HG02623 (cell line): Measurements from ENCODE around the gene NT5C.
A peak's percentile ranks its signal among the peaks of the same experiment; 100 is the strongest.
"Not testable (repeated sequence)": the region's sequence is repeated elsewhere in the genome, so short reads cannot be mapped to it uniquely, and the experiment has no call there.

Experiments used
- ATAC-seq: cut with Tn5 transposase; IDR thresholded peaks from one replicate; pipeline ENCODE4 v1.9.1; 2021; ENCODE audit warnings: moderate library complexity; ENCODE audit not compliant: unreplicated experiment

Gene NT5C

GRCh38 chr17:75131278-75132017, at the start of gene NT5C:
Gene NT5C, minus strand, starts transcription at chr17:75131742. Its CDS starts 35 bp downstream, at chr17:75131707.
- peak; percentile 82 for ATAC-seq

GRCh38 chr17:75181110-75181509, 49.6 kb upstream of the NT5C start:
- ATAC-seq = no peak

- no peak for ATAC-seq
These were observed 46.9 kb upstream of the NT5C start for GRCh38 chr17:75178453-75178852.

GRCh38 chr17:75176625-75177024, 45.1 kb upstream of the NT5C start:
- ATAC-seq = no peak

GRCh38 chr17:75174996-75175395, 43.5 kb upstream of the NT5C start:
- ATAC-seq = no peak

GRCh38 chr17:75173526-75173925, 42.0 kb upstream of the NT5C start:
- no peak for ATAC-seq

GRCh38 chr17:75168998-75169397, 37.5 kb upstream of the NT5C start:
- ATAC-seq = no peak

GRCh38 chr17:75164606-75165005, 33.1 kb upstream of the NT5C start:
- ATAC-seq = not testable (repeated sequence)

- ATAC-seq = no peak
These were observed 31.5 kb upstream of the NT5C start for GRCh38 chr17:75163074-75163473.

GRCh38 chr17:75160211-75160610, 28.7 kb upstream of the NT5C start:
- no peak for ATAC-seq

GRCh38 chr17:75159196-75160031, 27.9 kb upstream of the NT5C start:
- ATAC-seq = no peak

- ATAC-seq = not testable (repeated sequence)
These were observed 26.9 kb upstream of the NT5C start for GRCh38 chr17:75158480-75158879.

- ATAC-seq = no peak
These were observed 23.7 kb upstream of the NT5C start for GRCh38 chr17:75155191-75155601.

- peak; percentile 92 for ATAC-seq
These were observed 22.9 kb upstream of the NT5C start, which contains the start of gene JPT1 for GRCh38 chr17:75154195-75155106. Gene JPT1, minus strand, starts transcription at chr17:75154512. Its CDS starts 115 bp downstream, at chr17:75154397.

- peak; percentile 12 for ATAC-seq
These were observed 22.2 kb upstream of the NT5C start for GRCh38 chr17:75153780-75154194.

GRCh38 chr17:75152922-75153779, 21.6 kb upstream of the NT5C start:
- no peak for ATAC-seq

- no peak for ATAC-seq
These were observed 21.0 kb upstream of the NT5C start for GRCh38 chr17:75152523-75152921.

GRCh38 chr17:75151930-75152329, 20.4 kb upstream of the NT5C start:
- no peak for ATAC-seq

GRCh38 chr17:75147878-75148546, 16.5 kb upstream of the NT5C start:
- no peak for ATAC-seq
